HG03469 (cell line): Measurements from ENCODE around the gene ZFP36L2.

Experiments used
- ATAC-seq: cut with Tn5 transposase; IDR thresholded peaks from one replicate; pipeline ENCODE4 v1.9.1; 2021; ENCODE audit warnings: mild to moderate bottlenecking, moderate library complexity, moderate number of reproducible peaks; ENCODE audit not compliant: unreplicated experiment

ZFP36L2 gene

GRCh38 chr2:43210467-43211303, 15.7 kb downstream of the ZFP36L2 start:
- ATAC-seq = no peak

GRCh38 chr2:43210125-43210466, 16.3 kb downstream of the ZFP36L2 start:
- no peak for ATAC-seq

GRCh38 chr2:43209204-43209717, 17.1 kb downstream of the ZFP36L2 start:
- ATAC-seq = no peak

- no peak for ATAC-seq
Observed at GRCh38 chr2:43207553-43208300, 18.7 kb downstream of the ZFP36L2 start.

GRCh38 chr2:43206602-43207001, 19.8 kb downstream of the ZFP36L2 start:
- no peak for ATAC-seq

- no peak for ATAC-seq
Observed at GRCh38 chr2:43203373-43203772, 23.0 kb downstream of the ZFP36L2 start.

GRCh38 chr2:43202289-43202688, 24.1 kb downstream of the ZFP36L2 start:
- ATAC-seq = no peak

- ATAC-seq = no peak
Observed at GRCh38 chr2:43201497-43201896, 24.9 kb downstream of the ZFP36L2 start.

GRCh38 chr2:43201016-43201415, 25.4 kb downstream of the ZFP36L2 start:
- no peak for ATAC-seq

- no peak for ATAC-seq
Observed at GRCh38 chr2:43199492-43200488, 26.6 kb downstream of the ZFP36L2 start.

- ATAC-seq = no peak
Observed at GRCh38 chr2:43198263-43198662, 28.1 kb downstream of the ZFP36L2 start.

- no peak for ATAC-seq
Observed at GRCh38 chr2:43197588-43197896, 28.9 kb downstream of the ZFP36L2 start.

- no peak for ATAC-seq
Observed at GRCh38 chr2:43196768-43197587, 29.4 kb downstream of the ZFP36L2 start.

- no peak for ATAC-seq
Observed at GRCh38 chr2:43194121-43194869, 32.1 kb downstream of the ZFP36L2 start.

GRCh38 chr2:43193652-43194120, 32.7 kb downstream of the ZFP36L2 start:
- no peak for ATAC-seq

GRCh38 chr2:43192744-43193651, 33.4 kb downstream of the ZFP36L2 start:
- no peak for ATAC-seq

GRCh38 chr2:43191947-43192516, 34.4 kb downstream of the ZFP36L2 start:
- no peak for ATAC-seq
